Measurements from ENCODE around the gene DNAI2. TPM values are rescaled to one million over a fixed set of nuclear protein-coding genes. Genes with fewer than 3 reads are reported as not detected.

The DNAI2 gene
- total RNA-seq, 1 experiment from 2014 or later, result 0.26 TPM

DNA sequence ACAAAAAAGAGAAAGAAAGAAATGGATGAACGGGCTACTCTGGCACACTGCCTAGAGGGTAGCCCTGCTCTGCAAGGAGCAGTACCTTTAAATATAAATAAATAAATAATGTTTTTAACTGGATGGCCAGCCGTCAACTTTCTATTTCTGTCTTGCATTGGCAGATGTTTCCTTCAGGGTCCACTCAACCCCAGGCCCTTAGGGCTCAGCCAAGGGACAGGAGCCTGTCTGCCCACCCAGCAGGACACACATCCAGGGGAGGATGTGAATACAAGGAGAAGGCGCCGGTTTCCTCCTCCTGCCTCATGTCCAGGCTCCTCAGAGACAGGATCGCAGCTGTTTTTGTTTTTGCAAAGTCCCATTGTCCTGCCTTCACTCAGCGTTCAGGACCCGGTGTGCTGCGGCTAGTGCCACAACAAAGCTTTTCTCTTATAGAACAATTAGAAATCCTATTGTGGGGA, 38.1 kb upstream of the DNAI2 start:
- peaks cover 22% of the 10 kb centered on the region for H3K4me1 Mint-ChIP-seq
- no peak for ATAC-seq
- POLR2A ChIA-PET, result interaction anchor here (0.7 kb wide), 1 partner anchor 23 kb away, joined by 3 read pairs; the partner anchor contains the start of gene TTYH2
- H3K36me3 Mint-ChIP-seq, result no peaks in the 10 kb centered on the region
- TF ChIP-seq NR2C2 (CRISPR knock-in tag; IDR thresholded peaks at IDR 0.05) (no peak), OVOL2 (CRISPR knock-in tag; IDR thresholded peaks at IDR 0.05; ENCODE audit: borderline replicate concordance) (no peak), RELA (CRISPR knock-in tag; IDR thresholded peaks at IDR 0.05; ENCODE audit: borderline replicate concordance) (no peak), ZNF263 (CRISPR knock-in tag; IDR thresholded peaks at IDR 0.05; ENCODE audit: low read depth) (no peak), EMX1 (CRISPR knock-in tag; IDR thresholded peaks at IDR 0.05) (no peak), ZNF317 (CRISPR knock-in tag; IDR thresholded peaks at IDR 0.05; ENCODE audit: borderline replicate concordance, low read depth) (no peak), GTF2I (CRISPR knock-in tag; conservative IDR thresholded peaks at IDR 0.05) (no peak), HMGA2 (CRISPR knock-in tag; IDR thresholded peaks at IDR 0.05) (no peak)
- TF ChIP-seq, protein P1, sequence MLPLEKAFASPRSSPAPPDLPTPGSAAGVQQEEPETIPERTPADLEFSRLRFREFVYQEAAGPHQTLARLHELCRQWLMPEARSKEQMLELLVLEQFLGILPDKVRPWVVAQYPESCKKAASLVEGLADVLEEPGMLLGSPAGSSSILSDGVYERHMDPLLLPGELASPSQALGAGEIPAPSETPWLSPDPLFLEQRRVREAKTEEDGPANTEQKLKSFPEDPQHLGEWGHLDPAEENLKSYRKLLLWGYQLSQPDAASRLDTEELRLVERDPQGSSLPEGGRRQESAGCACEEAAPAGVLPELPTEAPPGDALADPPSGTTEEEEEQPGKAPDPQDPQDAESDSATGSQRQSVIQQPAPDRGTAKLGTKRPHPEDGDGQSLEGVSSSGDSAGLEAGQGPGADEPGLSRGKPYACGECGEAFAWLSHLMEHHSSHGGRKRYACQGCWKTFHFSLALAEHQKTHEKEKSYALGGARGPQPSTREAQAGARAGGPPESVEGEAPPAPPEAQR (CRISPR knock-in tag; IDR thresholded peaks at IDR 0.05), result no peak
- TF ChIP-seq, protein P2, sequence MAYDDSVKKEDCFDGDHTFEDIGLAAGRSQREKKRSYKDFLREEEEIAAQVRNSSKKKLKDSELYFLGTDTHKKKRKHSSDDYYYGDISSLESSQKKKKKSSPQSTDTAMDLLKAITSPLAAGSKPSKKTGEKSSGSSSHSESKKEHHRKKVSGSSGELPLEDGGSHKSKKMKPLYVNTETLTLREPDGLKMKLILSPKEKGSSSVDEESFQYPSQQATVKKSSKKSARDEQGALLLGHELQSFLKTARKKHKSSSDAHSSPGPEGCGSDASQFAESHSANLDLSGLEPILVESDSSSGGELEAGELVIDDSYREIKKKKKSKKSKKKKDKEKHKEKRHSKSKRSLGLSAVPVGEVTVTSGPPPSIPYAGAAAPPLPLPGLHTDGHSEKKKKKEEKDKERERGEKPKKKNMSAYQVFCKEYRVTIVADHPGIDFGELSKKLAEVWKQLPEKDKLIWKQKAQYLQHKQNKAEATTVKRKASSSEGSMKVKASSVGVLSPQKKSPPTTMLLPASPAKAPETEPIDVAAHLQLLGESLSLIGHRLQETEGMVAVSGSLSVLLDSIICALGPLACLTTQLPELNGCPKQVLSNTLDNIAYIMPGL (CRISPR knock-in tag; IDR thresholded peaks at IDR 0.05), result no peak
- TF ChIP-seq, protein P3, sequence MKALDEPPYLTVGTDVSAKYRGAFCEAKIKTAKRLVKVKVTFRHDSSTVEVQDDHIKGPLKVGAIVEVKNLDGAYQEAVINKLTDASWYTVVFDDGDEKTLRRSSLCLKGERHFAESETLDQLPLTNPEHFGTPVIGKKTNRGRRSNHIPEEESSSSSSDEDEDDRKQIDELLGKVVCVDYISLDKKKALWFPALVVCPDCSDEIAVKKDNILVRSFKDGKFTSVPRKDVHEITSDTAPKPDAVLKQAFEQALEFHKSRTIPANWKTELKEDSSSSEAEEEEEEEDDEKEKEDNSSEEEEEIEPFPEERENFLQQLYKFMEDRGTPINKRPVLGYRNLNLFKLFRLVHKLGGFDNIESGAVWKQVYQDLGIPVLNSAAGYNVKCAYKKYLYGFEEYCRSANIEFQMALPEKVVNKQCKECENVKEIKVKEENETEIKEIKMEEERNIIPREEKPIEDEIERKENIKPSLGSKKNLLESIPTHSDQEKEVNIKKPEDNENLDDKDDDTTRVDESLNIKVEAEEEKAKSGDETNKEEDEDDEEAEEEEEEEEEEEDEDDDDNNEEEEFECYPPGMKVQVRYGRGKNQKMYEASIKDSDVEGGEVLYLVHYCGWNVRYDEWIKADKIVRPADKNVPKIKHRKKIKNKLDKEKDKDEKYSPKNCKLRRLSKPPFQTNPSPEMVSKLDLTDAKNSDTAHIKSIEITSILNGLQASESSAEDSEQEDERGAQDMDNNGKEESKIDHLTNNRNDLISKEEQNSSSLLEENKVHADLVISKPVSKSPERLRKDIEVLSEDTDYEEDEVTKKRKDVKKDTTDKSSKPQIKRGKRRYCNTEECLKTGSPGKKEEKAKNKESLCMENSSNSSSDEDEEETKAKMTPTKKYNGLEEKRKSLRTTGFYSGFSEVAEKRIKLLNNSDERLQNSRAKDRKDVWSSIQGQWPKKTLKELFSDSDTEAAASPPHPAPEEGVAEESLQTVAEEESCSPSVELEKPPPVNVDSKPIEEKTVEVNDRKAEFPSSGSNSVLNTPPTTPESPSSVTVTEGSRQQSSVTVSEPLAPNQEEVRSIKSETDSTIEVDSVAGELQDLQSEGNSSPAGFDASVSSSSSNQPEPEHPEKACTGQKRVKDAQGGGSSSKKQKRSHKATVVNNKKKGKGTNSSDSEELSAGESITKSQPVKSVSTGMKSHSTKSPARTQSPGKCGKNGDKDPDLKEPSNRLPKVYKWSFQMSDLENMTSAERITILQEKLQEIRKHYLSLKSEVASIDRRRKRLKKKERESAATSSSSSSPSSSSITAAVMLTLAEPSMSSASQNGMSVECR (CRISPR knock-in tag; IDR thresholded peaks at IDR 0.05; ENCODE audit: borderline replicate concordance), result no peak
- TF ChIP-seq, protein P4, sequence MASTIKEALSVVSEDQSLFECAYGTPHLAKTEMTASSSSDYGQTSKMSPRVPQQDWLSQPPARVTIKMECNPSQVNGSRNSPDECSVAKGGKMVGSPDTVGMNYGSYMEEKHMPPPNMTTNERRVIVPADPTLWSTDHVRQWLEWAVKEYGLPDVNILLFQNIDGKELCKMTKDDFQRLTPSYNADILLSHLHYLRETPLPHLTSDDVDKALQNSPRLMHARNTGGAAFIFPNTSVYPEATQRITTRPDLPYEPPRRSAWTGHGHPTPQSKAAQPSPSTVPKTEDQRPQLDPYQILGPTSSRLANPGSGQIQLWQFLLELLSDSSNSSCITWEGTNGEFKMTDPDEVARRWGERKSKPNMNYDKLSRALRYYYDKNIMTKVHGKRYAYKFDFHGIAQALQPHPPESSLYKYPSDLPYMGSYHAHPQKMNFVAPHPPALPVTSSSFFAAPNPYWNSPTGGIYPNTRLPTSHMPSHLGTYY (CRISPR knock-in tag; IDR thresholded peaks at IDR 0.05), result no peak
- TF ChIP-seq, protein P5, sequence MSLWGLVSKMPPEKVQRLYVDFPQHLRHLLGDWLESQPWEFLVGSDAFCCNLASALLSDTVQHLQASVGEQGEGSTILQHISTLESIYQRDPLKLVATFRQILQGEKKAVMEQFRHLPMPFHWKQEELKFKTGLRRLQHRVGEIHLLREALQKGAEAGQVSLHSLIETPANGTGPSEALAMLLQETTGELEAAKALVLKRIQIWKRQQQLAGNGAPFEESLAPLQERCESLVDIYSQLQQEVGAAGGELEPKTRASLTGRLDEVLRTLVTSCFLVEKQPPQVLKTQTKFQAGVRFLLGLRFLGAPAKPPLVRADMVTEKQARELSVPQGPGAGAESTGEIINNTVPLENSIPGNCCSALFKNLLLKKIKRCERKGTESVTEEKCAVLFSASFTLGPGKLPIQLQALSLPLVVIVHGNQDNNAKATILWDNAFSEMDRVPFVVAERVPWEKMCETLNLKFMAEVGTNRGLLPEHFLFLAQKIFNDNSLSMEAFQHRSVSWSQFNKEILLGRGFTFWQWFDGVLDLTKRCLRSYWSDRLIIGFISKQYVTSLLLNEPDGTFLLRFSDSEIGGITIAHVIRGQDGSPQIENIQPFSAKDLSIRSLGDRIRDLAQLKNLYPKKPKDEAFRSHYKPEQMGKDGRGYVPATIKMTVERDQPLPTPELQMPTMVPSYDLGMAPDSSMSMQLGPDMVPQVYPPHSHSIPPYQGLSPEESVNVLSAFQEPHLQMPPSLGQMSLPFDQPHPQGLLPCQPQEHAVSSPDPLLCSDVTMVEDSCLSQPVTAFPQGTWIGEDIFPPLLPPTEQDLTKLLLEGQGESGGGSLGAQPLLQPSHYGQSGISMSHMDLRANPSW (CRISPR knock-in tag; conservative IDR thresholded peaks at IDR 0.05; ENCODE audit: low read depth), result no peak
- TF ChIP-seq, protein P6, sequence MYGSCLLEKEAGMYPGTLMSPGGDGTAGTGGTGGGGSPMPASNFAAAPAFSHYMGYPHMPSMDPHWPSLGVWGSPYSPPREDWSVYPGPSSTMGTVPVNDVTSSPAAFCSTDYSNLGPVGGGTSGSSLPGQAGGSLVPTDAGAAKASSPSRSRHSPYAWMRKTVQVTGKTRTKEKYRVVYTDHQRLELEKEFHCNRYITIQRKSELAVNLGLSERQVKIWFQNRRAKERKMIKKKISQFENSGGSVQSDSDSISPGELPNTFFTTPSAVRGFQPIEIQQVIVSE (CRISPR knock-in tag; IDR thresholded peaks at IDR 0.05; ENCODE audit: borderline replicate concordance), result no peak
- TF ChIP-seq, protein P7, sequence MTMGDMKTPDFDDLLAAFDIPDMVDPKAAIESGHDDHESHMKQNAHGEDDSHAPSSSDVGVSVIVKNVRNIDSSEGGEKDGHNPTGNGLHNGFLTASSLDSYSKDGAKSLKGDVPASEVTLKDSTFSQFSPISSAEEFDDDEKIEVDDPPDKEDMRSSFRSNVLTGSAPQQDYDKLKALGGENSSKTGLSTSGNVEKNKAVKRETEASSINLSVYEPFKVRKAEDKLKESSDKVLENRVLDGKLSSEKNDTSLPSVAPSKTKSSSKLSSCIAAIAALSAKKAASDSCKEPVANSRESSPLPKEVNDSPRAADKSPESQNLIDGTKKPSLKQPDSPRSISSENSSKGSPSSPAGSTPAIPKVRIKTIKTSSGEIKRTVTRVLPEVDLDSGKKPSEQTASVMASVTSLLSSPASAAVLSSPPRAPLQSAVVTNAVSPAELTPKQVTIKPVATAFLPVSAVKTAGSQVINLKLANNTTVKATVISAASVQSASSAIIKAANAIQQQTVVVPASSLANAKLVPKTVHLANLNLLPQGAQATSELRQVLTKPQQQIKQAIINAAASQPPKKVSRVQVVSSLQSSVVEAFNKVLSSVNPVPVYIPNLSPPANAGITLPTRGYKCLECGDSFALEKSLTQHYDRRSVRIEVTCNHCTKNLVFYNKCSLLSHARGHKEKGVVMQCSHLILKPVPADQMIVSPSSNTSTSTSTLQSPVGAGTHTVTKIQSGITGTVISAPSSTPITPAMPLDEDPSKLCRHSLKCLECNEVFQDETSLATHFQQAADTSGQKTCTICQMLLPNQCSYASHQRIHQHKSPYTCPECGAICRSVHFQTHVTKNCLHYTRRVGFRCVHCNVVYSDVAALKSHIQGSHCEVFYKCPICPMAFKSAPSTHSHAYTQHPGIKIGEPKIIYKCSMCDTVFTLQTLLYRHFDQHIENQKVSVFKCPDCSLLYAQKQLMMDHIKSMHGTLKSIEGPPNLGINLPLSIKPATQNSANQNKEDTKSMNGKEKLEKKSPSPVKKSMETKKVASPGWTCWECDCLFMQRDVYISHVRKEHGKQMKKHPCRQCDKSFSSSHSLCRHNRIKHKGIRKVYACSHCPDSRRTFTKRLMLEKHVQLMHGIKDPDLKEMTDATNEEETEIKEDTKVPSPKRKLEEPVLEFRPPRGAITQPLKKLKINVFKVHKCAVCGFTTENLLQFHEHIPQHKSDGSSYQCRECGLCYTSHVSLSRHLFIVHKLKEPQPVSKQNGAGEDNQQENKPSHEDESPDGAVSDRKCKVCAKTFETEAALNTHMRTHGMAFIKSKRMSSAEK (CRISPR knock-in tag; IDR thresholded peaks at IDR 0.05; ENCODE audit: borderline replicate concordance), result no peak
- CTCF ChIA-PET, result interaction anchor here (0.8 to 1.0 kb wide), 2 partner anchors 8 to 60 kb away, joined by 3 read pairs; no protein-coding TSS in a partner anchor
- DNase-seq (ENCODE audit: low spot score), result no peak
- no peak overlapping the region for H3K4me3 Mint-ChIP-seq
- no peaks in the 10 kb centered on the region for H3K9me3 Mint-ChIP-seq
- no peak overlapping the region for H3K27ac Mint-ChIP-seq
- no peaks in the 10 kb centered on the region for H3K27me3 Mint-ChIP-seq (ENCODE audit: low read depth)

All from WTC11 (cell line).